Breast epithelium (tissue), 3 donors: ENCODE results near the gene CNTNAP1.

ENCODE experiments used
- CTCF ChIP-seq, 3 donors: fragments of 450-650 bp; IDR thresholded peaks; one replicate each; pipeline ENCODE4 v1.5.1; 2016 to 2017; ENCODE audit warnings: antibody characterized with exemption in 3 of 3, mild to moderate bottlenecking in 3 of 3, moderate library complexity in 3 of 3
- POLR2A ChIP-seq: fragments of 450-650 bp; IDR thresholded peaks from one replicate; pipeline ENCODE4 v1.6.1; 2016; ENCODE audit warnings: antibody characterized with exemption, mild to moderate bottlenecking, moderate library complexity

- TF ChIP-seq CTCF (IDR thresholded peaks at IDR 0.05) (no peak), POLR2A (no peak)
Observed at GRCh38 chr17:42647778-42648177, 34.6 kb upstream of the CNTNAP1 start.
